GM13976 (cell line): Measurements from ENCODE around the gene DNAH6.
"Not testable (repeated sequence)": the region's sequence is repeated elsewhere in the genome, so short reads cannot be mapped to it uniquely, and the experiment has no call there.

Experiments used
- DNase-seq: peaks from one replicate; pipeline ENCODE4 v3.0.0; 2012; ENCODE audit warnings: low spot score
- in situ Hi-C: fragments of 300-500 bp; cut with MboI; formaldehyde crosslinking; loops from one replicate; pipeline ENCODE4 v1.12.0; 2022; ENCODE audit warnings: low sequenced_read_pairs, mixed read lengths, inconsistent platforms; ENCODE audit not compliant: unreplicated experiment
- TF ChIP-seq, protein P1 (sequence below): IDR thresholded peaks from 2 replicates; pipeline ENCODE4 v1.5.1; 2012; ENCODE audit warnings: borderline replicate concordance, mild to moderate bottlenecking; ENCODE audit not compliant: insufficient read depth; ENCODE audit errors: extremely low read depth, missing control alignments, control extremely low read depth

The DNAH6 gene

DNA sequence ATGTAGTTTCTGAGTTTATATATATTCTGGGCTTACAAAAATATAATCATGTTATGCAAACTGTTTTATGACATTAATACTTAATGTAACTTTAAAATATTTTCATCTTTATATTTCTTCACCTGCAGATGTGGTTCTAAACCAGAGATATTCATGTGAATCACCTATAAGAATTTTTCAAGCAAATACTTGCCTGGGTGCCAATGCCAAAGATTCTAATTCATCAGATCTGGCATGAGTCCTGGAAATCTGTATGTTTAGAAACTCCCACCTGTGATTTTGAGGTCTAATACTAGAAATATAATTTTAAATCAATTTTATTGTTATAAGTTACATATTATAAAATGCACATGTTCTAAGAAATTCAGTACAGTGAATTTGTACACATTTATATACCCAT is 19.9 kb upstream of the DNAH6 start:
- no peak for DNase-seq
- in situ Hi-C loops = loop anchor here (10.0 to 25.0 kb wide), 2 partner anchors 378 to 791 kb away; no protein-coding TSS in a partner anchor
- TF ChIP-seq, protein P1, sequence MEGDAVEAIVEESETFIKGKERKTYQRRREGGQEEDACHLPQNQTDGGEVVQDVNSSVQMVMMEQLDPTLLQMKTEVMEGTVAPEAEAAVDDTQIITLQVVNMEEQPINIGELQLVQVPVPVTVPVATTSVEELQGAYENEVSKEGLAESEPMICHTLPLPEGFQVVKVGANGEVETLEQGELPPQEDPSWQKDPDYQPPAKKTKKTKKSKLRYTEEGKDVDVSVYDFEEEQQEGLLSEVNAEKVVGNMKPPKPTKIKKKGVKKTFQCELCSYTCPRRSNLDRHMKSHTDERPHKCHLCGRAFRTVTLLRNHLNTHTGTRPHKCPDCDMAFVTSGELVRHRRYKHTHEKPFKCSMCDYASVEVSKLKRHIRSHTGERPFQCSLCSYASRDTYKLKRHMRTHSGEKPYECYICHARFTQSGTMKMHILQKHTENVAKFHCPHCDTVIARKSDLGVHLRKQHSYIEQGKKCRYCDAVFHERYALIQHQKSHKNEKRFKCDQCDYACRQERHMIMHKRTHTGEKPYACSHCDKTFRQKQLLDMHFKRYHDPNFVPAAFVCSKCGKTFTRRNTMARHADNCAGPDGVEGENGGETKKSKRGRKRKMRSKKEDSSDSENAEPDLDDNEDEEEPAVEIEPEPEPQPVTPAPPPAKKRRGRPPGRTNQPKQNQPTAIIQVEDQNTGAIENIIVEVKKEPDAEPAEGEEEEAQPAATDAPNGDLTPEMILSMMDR = no peak

DNA sequence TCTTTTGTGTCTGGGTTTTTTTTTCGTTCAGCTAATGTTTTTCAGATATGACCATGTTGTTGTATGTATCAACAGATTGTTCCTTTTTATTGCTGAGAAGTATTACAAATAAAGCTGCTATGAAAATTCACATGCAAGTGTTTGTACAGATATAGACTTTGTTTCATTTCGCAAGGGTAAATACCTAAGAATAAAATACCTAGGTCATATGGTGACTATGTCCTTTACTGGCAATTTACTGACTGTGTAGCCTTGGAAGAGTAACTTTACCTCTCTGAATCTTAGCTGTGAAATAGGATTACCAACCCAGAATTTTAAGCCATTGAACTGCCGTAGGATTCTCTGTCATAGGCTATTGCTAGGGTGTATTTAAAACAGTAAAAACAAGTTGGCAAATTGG is 19.0 kb upstream of the DNAH6 start:
- TF ChIP-seq, protein P1 = no peak
- in situ Hi-C loops = loop anchor here (10.0 to 25.0 kb wide), 2 partner anchors 378 to 790 kb away; no protein-coding TSS in a partner anchor
- DNase-seq = no peak

DNA sequence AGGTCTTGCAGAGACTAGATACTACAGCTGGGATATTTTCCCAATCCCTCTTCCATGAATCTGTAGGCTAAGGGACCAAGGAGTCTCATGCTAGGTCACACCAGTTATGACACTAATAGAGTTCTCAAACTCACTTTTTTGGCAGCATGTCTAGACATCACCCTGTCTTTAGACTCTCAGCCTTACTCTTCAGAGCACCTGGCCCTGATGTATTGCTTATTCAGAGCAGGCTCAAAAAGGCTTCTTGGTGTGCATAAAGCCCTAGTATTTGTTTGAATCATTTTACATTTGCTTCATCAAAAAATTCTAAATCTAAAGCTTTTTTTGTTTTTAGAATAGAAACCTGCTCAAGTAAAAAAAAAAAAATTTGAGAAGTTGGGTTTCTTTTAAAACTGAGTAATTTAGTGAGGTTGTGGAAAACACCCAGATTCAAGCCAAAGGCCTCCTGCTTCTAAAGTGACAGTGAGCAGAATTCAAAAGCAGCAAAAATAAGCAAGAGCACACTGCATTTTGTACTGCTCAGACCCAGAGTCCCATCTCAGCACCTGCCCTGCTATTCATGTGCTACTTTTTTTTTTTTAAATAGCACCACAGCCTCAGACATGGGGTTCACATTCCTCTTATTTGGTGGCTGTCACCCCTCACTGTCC is 18.0 kb upstream of the DNAH6 start:
- in situ Hi-C loops = loop anchor here (10.0 to 25.0 kb wide), 2 partner anchors 377 to 789 kb away; no protein-coding TSS in a partner anchor
- DNase-seq = no peak
- TF ChIP-seq, protein P1 = no peak

DNA sequence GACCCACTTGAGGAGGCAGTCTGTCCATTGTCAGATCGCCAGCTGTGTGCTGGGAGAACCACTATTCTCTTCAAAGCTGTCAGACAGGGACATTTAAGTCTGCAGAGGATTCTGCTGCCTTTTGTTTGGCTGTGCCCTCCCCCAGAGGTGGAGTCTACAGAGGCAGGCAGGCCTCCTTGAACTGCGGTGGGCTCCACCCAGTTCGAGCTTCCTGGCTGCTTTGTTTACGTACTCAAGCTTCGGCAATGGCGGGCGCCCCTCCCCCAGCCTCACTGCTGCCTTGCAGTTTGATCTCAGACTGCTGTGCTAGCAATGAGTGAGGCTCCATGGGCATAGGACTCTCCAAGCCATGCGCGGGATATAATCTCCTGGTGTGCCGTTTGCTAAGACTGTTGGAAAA is 5.3 kb upstream of the DNAH6 start:
- DNase-seq, in situ Hi-C loops: not testable (repeated sequence)

DNA sequence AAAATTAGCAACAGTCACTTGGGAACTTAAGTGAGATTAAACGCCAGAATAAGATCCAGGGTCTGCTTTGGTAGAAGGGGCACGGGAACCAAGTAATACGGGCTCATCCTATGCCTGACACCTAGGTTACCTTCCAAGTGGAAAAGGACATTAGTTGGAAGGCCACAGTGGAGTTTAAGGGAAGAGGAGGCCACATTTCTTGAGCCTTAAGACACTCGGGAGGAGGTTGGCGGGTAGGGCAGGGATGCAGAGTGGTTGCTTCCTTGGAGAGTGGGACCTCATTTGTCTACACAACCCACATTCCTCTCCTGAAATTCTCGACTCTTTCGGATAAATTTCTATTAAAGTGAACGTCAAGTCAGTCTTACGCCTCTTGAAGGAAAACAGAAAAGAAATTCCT is 510 bp upstream of the DNAH6 start:
- TF ChIP-seq, protein P1 = no peak
- in situ Hi-C loops = no loop called here
- DNase-seq = no peak

DNA sequence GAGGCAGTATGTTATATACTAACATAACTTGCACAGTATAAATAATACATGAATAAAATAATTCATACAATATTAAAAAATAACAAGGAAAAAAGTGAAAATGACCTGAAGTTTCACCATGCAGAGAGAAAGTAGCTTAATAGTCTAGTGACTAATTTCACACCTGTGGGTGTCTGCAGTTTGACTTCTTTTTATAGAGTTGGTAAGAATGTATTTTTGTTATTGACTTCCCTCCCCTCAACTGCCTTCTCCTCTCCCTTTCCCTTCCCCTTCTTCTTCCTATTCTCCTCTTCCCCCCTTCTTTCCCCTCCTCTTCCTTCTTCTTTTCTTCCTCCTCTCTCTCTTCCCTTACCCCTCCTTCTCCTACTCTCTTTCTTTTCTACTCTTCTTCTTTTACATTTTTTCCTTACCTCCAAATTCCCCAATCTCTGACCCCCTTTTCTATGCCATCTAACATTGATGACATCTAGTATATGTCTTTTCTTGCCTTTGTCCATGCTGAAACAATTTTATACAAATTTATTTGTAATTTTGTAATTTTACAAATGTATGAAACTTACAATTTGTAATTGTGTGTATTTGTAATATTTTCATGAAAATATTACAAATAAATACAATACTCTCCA is 3.1 kb downstream of the DNAH6 start:
- no peak for DNase-seq
- in situ Hi-C loops = no loop called here
- TF ChIP-seq, protein P1 = no peak

DNA sequence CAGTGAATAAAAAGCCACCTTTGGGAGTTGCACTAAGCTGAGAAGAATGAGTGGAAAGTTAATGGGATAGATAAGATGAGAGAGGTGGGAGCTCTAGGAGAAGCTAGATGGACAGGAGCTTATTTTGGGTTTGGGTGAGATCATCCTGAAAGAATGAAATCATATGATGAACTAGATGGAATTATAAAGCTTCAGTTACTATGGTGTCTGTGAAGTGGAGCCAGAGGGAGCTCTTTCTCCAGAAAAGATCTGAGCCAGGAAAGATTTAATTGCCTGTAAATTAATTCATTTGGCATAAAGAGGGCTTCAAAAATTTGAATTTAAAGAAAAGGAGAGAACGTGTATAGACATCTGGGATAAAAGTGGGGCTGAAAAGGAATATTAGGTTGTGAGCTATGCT is 10.3 kb downstream of the DNAH6 start:
- DNase-seq = no peak
- in situ Hi-C loops = no loop called here
- TF ChIP-seq, protein P1 = no peak
